ENCODE measurements around the gene SIPA1L3. TPM values are rescaled to one million over a fixed set of nuclear protein-coding genes. Genes with fewer than 3 reads are reported as not detected.

Gene SIPA1L3
- total RNA-seq, 1 donor from 2014 or later: 29.6 TPM

GRCh38 chr19:38004521-38005223 lies 97.7 kb downstream of the SIPA1L3 start:
- H3K27me3 Mint-ChIP-seq (ENCODE audit: unreplicated experiment): peaks cover 5% of the 10 kb centered on the region
- H3K27ac Mint-ChIP-seq (ENCODE audit: unreplicated experiment): no peak overlapping the region
- no peaks in the 10 kb centered on the region for H3K9me3 Mint-ChIP-seq (ENCODE audit: unreplicated experiment)
- H3K4me3 Mint-ChIP-seq (ENCODE audit: unreplicated experiment): no peak overlapping the region
- TF ChIP-seq CTCF (IDR thresholded peaks at IDR 0.05; ENCODE audit: unreplicated experiment): no peak
- H3K36me3 Mint-ChIP-seq (ENCODE audit: low read depth, unreplicated experiment): peaks cover 5% of the 10 kb centered on the region
- peak; percentile 63 for DNase-seq (ENCODE audit: low spot score)
- peaks cover 19% of the 10 kb centered on the region for H3K4me1 Mint-ChIP-seq (ENCODE audit: unreplicated experiment)

GRCh38 chr19:38005224-38005614 lies 98.2 kb downstream of the SIPA1L3 start:
- TF ChIP-seq CTCF (IDR thresholded peaks at IDR 0.05; ENCODE audit: unreplicated experiment): no peak
- Mint-ChIP-seq H3K4me1 (ENCODE audit: unreplicated experiment) (peaks cover 18% of the 10 kb centered on the region), H3K9me3 (ENCODE audit: unreplicated experiment) (no peaks in the 10 kb centered on the region), H3K4me3 (ENCODE audit: unreplicated experiment) (peak overlapping the region; percentile 25), H3K27me3 (ENCODE audit: unreplicated experiment) (peaks cover 5% of the 10 kb centered on the region), H3K27ac (ENCODE audit: unreplicated experiment) (peak overlapping the region; percentile 90), H3K36me3 (ENCODE audit: low read depth, unreplicated experiment) (peaks cover 5% of the 10 kb centered on the region)
- no peak for DNase-seq (ENCODE audit: low spot score)

- peaks cover 21% of the 10 kb centered on the region for H3K4me1 Mint-ChIP-seq (ENCODE audit: unreplicated experiment)
- H3K4me3 Mint-ChIP-seq (ENCODE audit: unreplicated experiment): peak overlapping the region; percentile 56
- no peak for TF ChIP-seq CTCF (IDR thresholded peaks at IDR 0.05; ENCODE audit: unreplicated experiment)
- H3K36me3 Mint-ChIP-seq (ENCODE audit: low read depth, unreplicated experiment): peaks cover 6% of the 10 kb centered on the region
- peak overlapping the region; percentile 45 for H3K27ac Mint-ChIP-seq (ENCODE audit: unreplicated experiment)
- H3K27me3 Mint-ChIP-seq (ENCODE audit: unreplicated experiment): peaks cover 5% of the 10 kb centered on the region
- DNase-seq (ENCODE audit: low spot score): no peak
- no peaks in the 10 kb centered on the region for H3K9me3 Mint-ChIP-seq (ENCODE audit: unreplicated experiment)
These were observed 99.5 kb downstream of the SIPA1L3 start for GRCh38 chr19:38006361-38007045.

- Mint-ChIP-seq H3K4me3 (ENCODE audit: unreplicated experiment) (no peak overlapping the region), H3K36me3 (ENCODE audit: low read depth, unreplicated experiment) (peaks cover 9% of the 10 kb centered on the region), H3K27ac (ENCODE audit: unreplicated experiment) (no peak overlapping the region), H3K27me3 (ENCODE audit: unreplicated experiment) (peaks cover 7% of the 10 kb centered on the region), H3K9me3 (ENCODE audit: unreplicated experiment) (no peaks in the 10 kb centered on the region), H3K4me1 (ENCODE audit: unreplicated experiment) (peaks cover 32% of the 10 kb centered on the region)
- no peak for TF ChIP-seq CTCF (IDR thresholded peaks at IDR 0.05; ENCODE audit: unreplicated experiment)
- no peak for DNase-seq (ENCODE audit: low spot score)
These were observed 102.7 kb downstream of the SIPA1L3 start for GRCh38 chr19:38009650-38010242.

- peaks cover 5% of the 10 kb centered on the region for H3K27me3 Mint-ChIP-seq (ENCODE audit: unreplicated experiment)
- peak overlapping the region; percentile 1 for H3K4me3 Mint-ChIP-seq (ENCODE audit: unreplicated experiment)
- H3K9me3 Mint-ChIP-seq (ENCODE audit: unreplicated experiment): no peaks in the 10 kb centered on the region
- no peak for TF ChIP-seq CTCF (IDR thresholded peaks at IDR 0.05; ENCODE audit: unreplicated experiment)
- H3K36me3 Mint-ChIP-seq (ENCODE audit: low read depth, unreplicated experiment): peaks cover 4% of the 10 kb centered on the region
- peak overlapping the region; percentile 27 for H3K27ac Mint-ChIP-seq (ENCODE audit: unreplicated experiment)
- DNase-seq (ENCODE audit: low spot score): no peak
- H3K4me1 Mint-ChIP-seq (ENCODE audit: unreplicated experiment): peaks cover 24% of the 10 kb centered on the region
These were observed 104.4 kb downstream of the SIPA1L3 start for GRCh38 chr19:38011426-38011825.

Data from endothelial cell (in vitro differentiated cells).